Measurements from ENCODE around the gene LAPTM5. TPM values are rescaled to one million over a fixed set of nuclear protein-coding genes. Genes with fewer than 3 reads are reported as not detected.
A peak's percentile ranks its signal among the peaks of the same experiment; 100 is the strongest.

LAPTM5 gene
- total RNA-seq, 1 experiment from 2014 or later, result not detected

DNA sequence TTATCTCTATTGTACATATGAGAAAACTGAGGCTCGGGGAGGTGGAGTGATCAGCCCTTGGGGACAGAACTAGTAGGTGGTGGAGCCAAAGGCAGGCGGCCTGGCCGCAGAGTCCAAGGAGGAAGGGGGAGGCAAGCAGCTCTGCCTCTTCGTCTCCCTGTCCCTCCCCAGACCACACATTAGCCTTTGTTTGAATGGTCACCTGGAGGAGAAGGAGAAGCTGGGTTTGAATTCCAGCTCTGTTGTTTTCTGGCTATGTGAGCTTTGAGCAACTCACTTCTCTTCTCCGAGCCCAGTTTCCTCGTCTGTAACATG is 21.4 kb upstream of the LAPTM5 start:
- Histone ChIP-seq H3K4me3 (ENCODE audit: low read length) (no peak overlapping the region), H3K4me1 (ENCODE audit: insufficient read depth, low read length) (peaks cover 7% of the 10 kb centered on the region; the same call in 1 of the 2 replicates), H3K79me2 (ENCODE audit: low read length) (no peaks in the 10 kb centered on the region), H3K4me2 (ENCODE audit: low read length) (peak overlapping the region; percentile 29; the same call in 1 of the 2 replicates), H3K9ac (ENCODE audit: low read length) (no peak overlapping the region), H3K9me3 (ENCODE audit: low read length) (no peaks in the 10 kb centered on the region), H4K20me1 (ENCODE audit: low read length) (no peaks in the 10 kb centered on the region), H3F3A (ENCODE audit: low read length, unreplicated experiment) (no peaks in the 10 kb centered on the region), H2AFZ (ENCODE audit: low read length) (no peak overlapping the region), H3K36me3 (ENCODE audit: low read depth, low read length) (no peaks in the 10 kb centered on the region), H3K9me2 (replicated peaks; ENCODE audit: low read length) (no peaks in the 10 kb centered on the region), H3K27ac (ENCODE audit: low read length) (no peak overlapping the region), H3K27me3 (ENCODE audit: low read length) (0 out of 2 replicates have a peak, but pooled peaks cover under 1% of the 10 kb centered on the region)
- ATAC-seq, result no peak
- no TSS peak for BruUV-seq (replicated peaks)
- DNase-seq, result no peak
- POLR2A ChIA-PET (ENCODE audit: unreplicated experiment), result no interaction called here
- TF ChIP-seq EZH2 (IDR thresholded peaks at IDR 0.05; ENCODE audit: low read length, unreplicated experiment) (no peak), CTCF (conservative IDR thresholded peaks at IDR 0.05; ENCODE audit: low read depth, low read length) (no peak), EZH2phosphoT487 (IDR thresholded peaks at IDR 0.05; ENCODE audit: borderline replicate concordance, low read length) (no peak)
- CTCF ChIA-PET, result interaction anchor here (2.4 kb wide), 1 partner anchor 60 kb away, joined by 67 read pairs; no protein-coding TSS in a partner anchor
- intact Hi-C loops (cut with micrococcal nuclease), result no loop called here

DNA sequence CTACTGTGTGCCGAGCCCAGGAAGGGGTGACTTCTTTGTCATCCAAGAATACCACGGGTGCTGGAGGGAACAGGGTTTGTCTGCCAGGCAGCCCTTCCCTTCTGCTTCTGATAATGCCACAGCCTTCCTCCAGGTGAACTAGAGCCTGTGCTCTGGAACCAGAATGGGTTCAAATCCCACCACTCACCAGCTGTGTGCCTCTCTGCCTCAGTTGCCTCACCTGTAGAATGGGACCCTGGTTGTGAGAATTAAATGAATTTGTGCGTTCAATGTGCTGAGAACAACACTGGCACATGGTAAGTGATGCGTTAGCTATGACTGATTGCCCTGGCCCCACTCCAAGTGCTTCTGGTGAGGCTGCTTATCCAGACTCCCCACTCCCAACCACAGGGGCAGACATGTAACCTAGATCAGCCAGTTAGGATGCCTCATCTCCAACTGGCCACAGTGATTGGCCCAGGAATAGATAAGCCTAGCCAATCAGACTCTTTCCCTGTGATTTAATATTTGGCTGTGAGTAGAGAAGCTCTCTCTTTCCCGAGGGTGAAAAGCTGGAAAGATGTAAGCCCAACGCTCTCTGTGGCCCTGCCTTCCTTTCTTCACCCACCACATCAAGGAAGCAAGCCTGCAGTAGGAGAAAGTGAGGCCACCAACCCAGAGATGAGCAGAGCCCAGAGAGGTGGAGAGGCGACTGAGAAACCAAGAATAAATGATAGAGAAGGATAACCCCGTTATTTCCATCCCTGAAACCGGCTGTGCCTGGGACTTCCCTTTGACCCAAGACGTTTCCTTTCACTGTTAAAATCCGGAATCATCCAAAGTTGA is 20.8 kb upstream of the LAPTM5 start:
- no peak overlapping the region for H2AFZ ChIP-seq (ENCODE audit: low read length)
- DNase-seq (peak; percentile 85), ATAC-seq (peak; percentile 45)
- ChIA-PET POLR2A (ENCODE audit: unreplicated experiment) (no interaction called here), CTCF (interaction anchor here (2.4 kb wide), 1 partner anchor 59 kb away, joined by 67 read pairs; no protein-coding TSS in a partner anchor)
- no peak overlapping the region for H3K4me3 ChIP-seq (ENCODE audit: low read length)
- no peaks in the 10 kb centered on the region for H3K79me2 ChIP-seq (ENCODE audit: low read length)
- H3K9me3 ChIP-seq (ENCODE audit: low read length), result no peaks in the 10 kb centered on the region
- no peak overlapping the region for H3K27ac ChIP-seq (ENCODE audit: low read length)
- H3K9ac ChIP-seq (ENCODE audit: low read length), result no peak overlapping the region
- H3F3A ChIP-seq (ENCODE audit: low read length, unreplicated experiment), result no peaks in the 10 kb centered on the region
- H3K27me3 ChIP-seq (ENCODE audit: low read length), result 0 out of 2 replicates have a peak, but pooled peaks cover 4% of the 10 kb centered on the region
- TF ChIP-seq EZH2 (IDR thresholded peaks at IDR 0.05; ENCODE audit: low read length, unreplicated experiment), result no peak
- TF ChIP-seq CTCF (conservative IDR thresholded peaks at IDR 0.05; ENCODE audit: low read depth, low read length), result no peak
- no peak for TF ChIP-seq EZH2phosphoT487 (IDR thresholded peaks at IDR 0.05; ENCODE audit: borderline replicate concordance, low read length)
- H3K4me1 ChIP-seq (ENCODE audit: insufficient read depth, low read length), result peaks cover 7% of the 10 kb centered on the region; the same call in 1 of the 2 replicates
- BruUV-seq (replicated peaks), result no TSS peak
- intact Hi-C loops (cut with micrococcal nuclease), result no loop called here
- H3K9me2 ChIP-seq (replicated peaks; ENCODE audit: low read length), result no peaks in the 10 kb centered on the region
- no peaks in the 10 kb centered on the region for H4K20me1 ChIP-seq (ENCODE audit: low read length)
- no peaks in the 10 kb centered on the region for H3K36me3 ChIP-seq (ENCODE audit: low read depth, low read length)
- H3K4me2 ChIP-seq (ENCODE audit: low read length), result peak overlapping the region; percentile 29; the same call in 1 of the 2 replicates

- Histone ChIP-seq H3K4me2 (ENCODE audit: low read length) (no peak overlapping the region), H3K9me2 (replicated peaks; ENCODE audit: low read length) (no peaks in the 10 kb centered on the region), H3K4me3 (ENCODE audit: low read length) (no peak overlapping the region), H2AFZ (ENCODE audit: low read length) (no peak overlapping the region), H3F3A (ENCODE audit: low read length, unreplicated experiment) (no peaks in the 10 kb centered on the region), H3K36me3 (ENCODE audit: low read depth, low read length) (no peaks in the 10 kb centered on the region), H3K27ac (ENCODE audit: low read length) (no peak overlapping the region), H3K27me3 (ENCODE audit: low read length) (peaks cover 6% of the 10 kb centered on the region; the same call in 1 of the 2 replicates), H3K4me1 (ENCODE audit: insufficient read depth, low read length) (peaks cover 7% of the 10 kb centered on the region; the same call in 1 of the 2 replicates), H3K9ac (ENCODE audit: low read length) (no peak overlapping the region), H4K20me1 (ENCODE audit: low read length) (no peaks in the 10 kb centered on the region), H3K9me3 (ENCODE audit: low read length) (no peaks in the 10 kb centered on the region), H3K79me2 (ENCODE audit: low read length) (no peaks in the 10 kb centered on the region)
- TF ChIP-seq EZH2phosphoT487 (IDR thresholded peaks at IDR 0.05; ENCODE audit: borderline replicate concordance, low read length) (no peak), EZH2 (IDR thresholded peaks at IDR 0.05; ENCODE audit: low read length, unreplicated experiment) (no peak), CTCF (conservative IDR thresholded peaks at IDR 0.05; ENCODE audit: low read depth, low read length) (peak; percentile 13; the same call in 1 of the 2 replicates)
- ATAC-seq, result no peak
- intact Hi-C loops (cut with micrococcal nuclease), result no loop called here
- no TSS peak for BruUV-seq (replicated peaks)
- DNase-seq, result no peak
- POLR2A ChIA-PET (ENCODE audit: unreplicated experiment), result no interaction called here
- CTCF ChIA-PET, result interaction anchor here (2.4 kb wide), 1 partner anchor 59 kb away, joined by 67 read pairs; no protein-coding TSS in a partner anchor
Measured at GRCh38 chr1:30777904-30778153, 20.3 kb upstream of the LAPTM5 start.

Data from PC-3 (cell line).